Right lobe of liver (tissue), 4 donors: Measurements from ENCODE around the gene WFDC5.

Experiments used
- CTCF ChIP-seq, 4 donors: fragments of 200-600 bp in 3 of 4; fragments of 450-650 bp in 1 of 4; IDR thresholded peaks; one replicate each; pipeline versions ENCODE4 v1.5.1 to v1.8.0; 2016 to 2022; ENCODE audit warnings: antibody characterized with exemption in 4 of 4, mild to moderate bottlenecking in 2 of 4
- POLR2A ChIP-seq: fragments of 450-650 bp; IDR thresholded peaks from one replicate; pipeline ENCODE4 v1.6.1; 2017; ENCODE audit warnings: antibody characterized with exemption, mild to moderate bottlenecking
- donor health status: DM: no; HTN: no; CAD: no.
- donor health status: DM: no; HTN: no; CAD: no.
- donor health status: DM: no; HTN: yes; CAD: no.

GRCh38 chr20:45118028-45118427, 3.1 kb upstream of the WFDC5 start:
- TF ChIP-seq CTCF (IDR thresholded peaks at IDR 0.05) (no peak), POLR2A (no peak)
